HG02938 (cell line): ENCODE data around the gene CDKN2B-AS1.
"Not testable (repeated sequence)": the region's sequence is repeated elsewhere in the genome, so short reads cannot be mapped to it uniquely, and the experiment has no call there.

ENCODE experiments used
- ATAC-seq: cut with Tn5 transposase; IDR thresholded peaks from one replicate; pipeline ENCODE4 v1.9.1; 2021; ENCODE audit warnings: mild to moderate bottlenecking, moderate library complexity; ENCODE audit not compliant: unreplicated experiment

Gene CDKN2B-AS1

DNA sequence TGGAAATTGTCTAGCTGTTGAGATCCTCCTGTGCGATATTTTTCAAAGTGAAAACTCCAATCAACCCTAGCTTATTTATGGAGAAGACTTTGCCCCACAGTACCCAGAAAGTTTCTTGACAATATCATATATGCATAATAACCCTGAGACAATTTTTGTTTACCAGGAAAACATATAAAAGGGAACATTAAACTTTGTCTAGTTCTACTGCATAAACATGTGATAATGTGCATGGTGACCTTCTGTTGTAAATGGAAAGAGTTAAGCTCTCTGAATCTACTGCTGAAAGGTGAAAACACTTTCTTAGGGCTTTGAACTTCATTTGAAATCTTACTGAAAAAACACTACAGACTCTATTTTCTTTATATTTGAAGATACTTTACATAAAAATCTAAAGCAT lies 46.8 kb downstream of the CDKN2B-AS1 start:
- ATAC-seq = no peak

GRCh38 chr9:22041775-22042174 lies 47.2 kb downstream of the CDKN2B-AS1 start:
- ATAC-seq = no peak

DNA sequence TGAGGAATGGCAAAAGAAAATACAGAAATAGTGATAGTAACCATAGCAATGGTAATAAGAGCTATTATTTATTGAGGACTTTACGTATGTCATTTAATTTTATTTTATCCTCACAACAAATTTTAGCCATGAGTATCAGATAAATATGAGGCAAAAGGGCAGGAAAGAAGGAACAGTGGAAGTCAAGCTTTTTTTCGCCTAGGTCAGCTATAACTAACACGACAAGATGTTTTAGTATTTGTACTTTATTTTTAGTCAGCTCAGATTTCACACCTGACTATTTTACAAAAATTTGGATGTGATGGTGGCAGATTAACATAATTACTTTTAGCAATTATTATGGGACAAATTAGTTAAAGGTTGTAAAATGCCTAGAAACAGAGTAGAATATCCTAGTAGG lies 49.3 kb downstream of the CDKN2B-AS1 start:
- ATAC-seq = no peak

DNA sequence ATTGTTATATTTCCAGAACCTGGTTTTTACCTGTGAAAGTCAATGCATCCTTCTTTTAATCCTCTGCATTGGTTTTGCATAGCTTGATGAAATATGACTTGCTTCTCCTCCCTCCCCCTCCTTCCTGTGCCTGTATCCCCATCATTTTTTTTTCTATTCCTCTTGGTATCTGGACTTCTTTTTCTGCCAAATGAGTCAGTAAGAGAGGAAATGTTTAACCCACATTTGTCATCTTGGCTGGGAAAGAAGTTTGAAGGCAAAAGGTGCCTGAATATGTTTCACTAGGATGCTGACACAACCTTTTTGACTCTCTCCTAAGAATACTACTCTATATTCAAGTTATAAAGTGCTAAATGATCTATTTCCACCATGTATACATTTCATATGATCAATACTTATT lies 50.0 kb downstream of the CDKN2B-AS1 start:
- ATAC-seq = no peak

DNA sequence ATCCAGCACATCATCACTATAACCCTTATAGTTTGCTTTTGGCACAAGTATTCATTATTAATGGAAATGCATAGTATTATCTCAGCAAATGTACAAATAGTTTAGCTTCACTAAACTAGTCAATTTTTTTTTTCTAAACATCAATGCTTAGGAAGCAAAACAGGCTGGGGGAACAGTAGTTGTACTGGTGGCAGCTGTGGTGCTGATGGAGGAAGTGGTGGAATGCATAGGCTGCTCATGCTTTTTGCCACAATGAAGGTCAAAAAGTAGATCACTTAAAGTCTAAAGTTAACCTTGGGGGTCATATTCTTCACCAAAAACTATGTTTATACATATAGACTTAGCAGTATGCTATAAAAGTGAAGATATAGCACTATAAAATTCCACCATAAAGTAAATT lies 50.8 kb downstream of the CDKN2B-AS1 start:
- no peak for ATAC-seq

- no peak for ATAC-seq
Observed at GRCh38 chr9:22046243-22046885, 51.8 kb downstream of the CDKN2B-AS1 start.

DNA sequence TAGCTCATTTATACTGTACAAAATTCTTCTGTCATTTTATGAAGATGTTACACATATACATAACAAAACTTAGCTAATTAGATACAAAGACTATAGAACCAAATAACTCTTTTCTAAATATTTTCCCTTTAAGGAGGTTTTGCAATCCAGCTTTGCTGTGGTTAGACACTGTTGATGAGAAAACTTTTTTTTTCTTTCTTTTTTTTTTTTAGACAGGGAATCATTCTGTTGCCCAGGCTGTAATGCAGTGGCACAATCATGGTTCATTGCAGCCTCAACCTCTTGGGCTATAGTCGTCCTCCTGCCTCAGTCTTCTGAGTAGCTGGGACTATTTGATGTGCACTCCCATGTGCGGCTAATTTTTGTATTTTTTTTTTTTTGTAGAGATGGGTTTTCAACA lies 53.0 kb downstream of the CDKN2B-AS1 start:
- no peak for ATAC-seq

DNA sequence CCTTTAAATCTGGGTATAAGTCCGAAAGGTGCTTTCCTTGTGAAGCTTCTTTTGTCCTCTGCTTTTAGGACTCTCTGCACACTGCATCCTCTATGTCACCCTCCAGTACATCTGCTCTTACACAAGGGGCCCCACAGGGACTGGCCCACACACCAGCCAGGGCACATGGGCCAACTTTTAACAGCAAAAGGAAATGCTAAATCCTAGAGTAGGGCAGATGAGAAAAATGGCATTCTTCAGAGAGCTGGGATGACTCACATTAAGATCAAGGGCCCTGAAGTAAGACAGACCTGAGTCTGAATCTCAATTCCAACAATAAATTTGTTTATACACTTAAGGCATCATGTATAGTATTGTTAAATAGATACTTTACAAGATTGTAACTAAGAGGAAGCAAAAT lies 54.8 kb downstream of the CDKN2B-AS1 start:
- no peak for ATAC-seq

- peak; percentile 88 for ATAC-seq
Observed at GRCh38 chr9:22050924-22051323, 56.3 kb downstream of the CDKN2B-AS1 start.

DNA sequence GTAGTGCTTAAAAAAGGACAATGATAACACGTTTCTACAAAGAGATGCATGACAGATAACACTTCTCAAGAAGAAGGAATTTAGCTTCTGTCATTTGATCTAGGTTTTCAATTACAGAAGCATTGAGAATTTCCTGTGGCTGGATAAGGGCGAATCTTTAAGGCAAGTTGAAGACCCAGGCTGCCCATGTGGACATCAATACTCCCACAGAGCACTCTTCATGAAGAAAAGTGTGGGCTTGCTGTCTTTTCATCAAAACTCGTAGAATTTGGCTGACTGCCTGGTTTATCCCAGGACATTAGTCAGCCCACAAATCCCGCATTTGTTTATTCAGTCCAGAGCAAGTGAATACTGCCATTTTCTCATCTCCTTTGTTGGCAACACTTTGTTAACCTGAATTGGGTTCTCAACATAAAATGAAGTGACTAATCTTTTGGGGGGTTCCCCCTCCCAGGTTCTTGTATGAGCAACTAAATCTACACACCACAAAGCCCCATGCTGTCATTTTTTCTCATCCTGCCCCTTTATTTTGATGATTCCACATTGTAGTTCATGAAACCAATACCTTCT lies 57.9 kb downstream of the CDKN2B-AS1 start:
- peak; percentile 55 for ATAC-seq

DNA sequence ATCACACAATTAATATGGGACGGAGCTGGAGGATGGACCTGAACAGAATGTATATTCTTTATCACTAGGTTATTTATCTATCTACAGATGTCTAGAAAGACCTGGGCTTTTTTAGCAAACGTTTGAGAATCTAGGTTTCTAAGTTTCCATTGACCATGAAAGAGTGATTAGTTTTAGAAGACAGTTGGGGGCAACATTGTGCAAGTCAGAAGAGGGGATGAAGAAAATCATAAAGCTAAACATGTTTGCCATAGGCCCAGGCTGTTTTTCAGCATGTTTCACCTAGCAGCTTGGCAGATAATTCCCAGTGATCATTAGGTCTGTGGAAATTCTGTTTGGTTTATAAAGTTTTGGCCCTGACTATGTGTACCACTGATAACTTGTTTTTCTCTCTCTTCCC lies 58.6 kb downstream of the CDKN2B-AS1 start:
- ATAC-seq = no peak

- ATAC-seq = no peak
Observed at GRCh38 chr9:22054076-22054475, 59.5 kb downstream of the CDKN2B-AS1 start.

DNA sequence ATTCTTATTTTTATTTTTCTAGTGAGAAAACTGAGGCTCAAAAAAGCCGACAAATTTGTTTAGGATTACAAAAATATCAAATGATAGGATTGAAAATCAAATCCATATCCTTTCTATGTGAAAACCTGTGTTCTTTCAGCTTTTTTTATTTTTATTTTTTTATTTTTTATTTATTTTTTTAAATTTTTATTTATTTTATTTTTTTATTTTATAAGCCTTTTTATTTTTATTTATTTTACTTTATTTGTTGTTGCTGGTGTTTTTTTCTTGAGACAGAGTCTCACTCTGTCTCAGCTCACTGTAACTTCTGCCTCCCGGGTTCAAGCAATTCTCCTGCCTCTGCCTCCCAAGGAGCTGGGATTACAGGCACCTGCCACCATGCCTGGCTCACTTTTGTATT lies 59.9 kb downstream of the CDKN2B-AS1 start:
- ATAC-seq = no peak

DNA sequence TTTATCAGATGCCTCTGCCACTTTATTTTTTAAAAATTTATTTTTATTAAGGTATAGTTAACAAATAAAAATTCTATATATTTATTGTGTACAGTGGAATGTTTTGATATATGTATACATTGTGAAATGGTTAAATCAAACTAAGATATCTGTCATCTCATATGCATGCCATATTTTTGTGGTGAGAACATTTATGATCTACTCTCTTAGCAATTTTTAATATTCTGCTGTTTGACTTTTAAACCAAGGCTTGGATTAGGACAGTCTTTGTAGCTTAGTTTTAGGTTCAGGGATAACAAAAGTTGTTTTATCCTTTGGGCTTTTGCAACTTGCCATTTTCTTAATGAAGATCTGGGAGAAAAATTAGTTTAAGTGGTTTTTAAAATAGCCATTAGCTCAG lies 60.5 kb downstream of the CDKN2B-AS1 start:
- ATAC-seq = no peak

DNA sequence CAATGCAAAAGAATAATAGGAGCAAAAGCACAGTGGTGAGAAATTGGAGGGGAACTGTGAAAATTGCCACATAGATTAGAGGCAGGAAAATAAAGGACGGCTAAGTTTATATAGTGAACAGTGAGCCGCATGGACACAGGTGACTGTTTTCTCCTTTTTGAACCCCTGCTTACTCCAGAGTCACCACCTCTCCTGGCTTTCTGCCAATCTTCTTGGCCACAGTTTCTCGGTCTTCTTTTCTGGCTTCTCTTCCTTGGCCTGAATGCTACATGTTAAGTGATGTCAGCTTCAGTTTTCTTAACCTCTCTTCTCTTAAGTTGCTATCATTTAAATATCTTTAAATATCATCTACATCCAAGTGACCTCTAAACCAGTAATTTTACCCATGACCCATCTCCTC lies 61.8 kb downstream of the CDKN2B-AS1 start:
- ATAC-seq = no peak

DNA sequence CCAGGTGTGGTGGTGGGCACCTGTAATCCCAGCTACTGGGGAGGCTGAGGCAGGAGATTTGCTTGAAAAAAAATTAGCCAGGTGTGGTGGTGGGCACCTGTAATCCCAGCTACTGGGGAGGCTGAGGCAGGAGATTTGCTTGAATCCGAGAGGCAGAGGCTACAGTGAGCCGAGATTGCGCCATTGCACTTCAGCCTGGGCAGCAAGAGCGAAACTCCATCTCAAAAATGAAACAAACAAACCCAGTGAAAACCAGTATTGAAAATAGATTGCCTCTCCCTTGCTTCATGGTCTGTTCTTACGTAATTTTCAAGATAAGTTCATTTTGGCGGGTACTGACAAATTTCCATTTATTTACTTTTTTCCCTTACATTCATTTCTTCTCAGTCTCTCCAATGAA lies 63.4 kb downstream of the CDKN2B-AS1 start:
- not testable (repeated sequence) for ATAC-seq

DNA sequence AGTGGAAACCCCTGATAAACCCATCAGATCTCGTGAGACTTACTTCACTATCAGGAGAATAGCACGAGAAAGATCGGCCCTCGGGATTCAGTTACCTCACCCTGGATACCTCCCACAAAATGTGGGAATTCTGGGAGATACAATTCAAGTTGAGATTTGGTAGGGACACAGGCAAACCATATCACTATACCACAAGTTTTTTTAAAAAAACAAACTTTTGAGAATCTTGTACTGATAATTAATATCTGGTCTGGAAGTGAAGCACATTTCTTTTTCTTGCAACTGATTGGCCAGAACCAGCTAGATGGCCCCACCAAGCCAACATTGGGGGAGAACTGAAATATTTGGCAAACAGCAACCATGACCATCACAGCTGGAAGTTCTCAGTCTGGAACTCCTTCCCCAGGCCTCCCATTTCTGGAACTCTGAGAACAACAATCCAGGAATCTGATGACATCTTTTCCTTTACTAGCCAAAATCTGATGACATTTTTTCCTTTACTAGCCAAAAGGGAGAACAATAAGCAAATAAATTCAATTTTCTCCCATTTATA lies 66.3 kb downstream of the CDKN2B-AS1 start:
- no peak for ATAC-seq

- ATAC-seq = no peak
Observed at GRCh38 chr9:22064957-22065356, 70.4 kb downstream of the CDKN2B-AS1 start.

- ATAC-seq = no peak
Observed at GRCh38 chr9:22065431-22066200, 71.0 kb downstream of the CDKN2B-AS1 start.

DNA sequence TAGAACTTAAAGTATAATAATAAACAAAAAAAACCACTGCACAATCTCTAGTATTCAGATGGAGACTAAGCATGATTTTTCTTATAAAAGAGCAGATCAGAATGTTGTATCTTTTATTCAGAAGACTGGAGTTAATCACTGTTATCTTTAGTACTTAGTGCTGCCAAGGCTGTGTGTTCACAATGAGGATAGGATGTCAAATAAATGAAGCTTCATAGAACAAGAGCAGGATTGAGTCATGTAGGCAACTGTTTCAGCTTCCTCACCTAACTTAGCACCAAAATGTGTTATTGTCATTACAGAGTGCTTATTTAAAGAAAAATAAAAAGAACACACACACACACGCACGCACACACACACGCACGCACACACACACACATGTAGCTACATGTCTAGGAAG lies 72.6 kb downstream of the CDKN2B-AS1 start:
- no peak for ATAC-seq

GRCh38 chr9:22068369-22068768 lies 73.8 kb downstream of the CDKN2B-AS1 start:
- ATAC-seq = no peak

DNA sequence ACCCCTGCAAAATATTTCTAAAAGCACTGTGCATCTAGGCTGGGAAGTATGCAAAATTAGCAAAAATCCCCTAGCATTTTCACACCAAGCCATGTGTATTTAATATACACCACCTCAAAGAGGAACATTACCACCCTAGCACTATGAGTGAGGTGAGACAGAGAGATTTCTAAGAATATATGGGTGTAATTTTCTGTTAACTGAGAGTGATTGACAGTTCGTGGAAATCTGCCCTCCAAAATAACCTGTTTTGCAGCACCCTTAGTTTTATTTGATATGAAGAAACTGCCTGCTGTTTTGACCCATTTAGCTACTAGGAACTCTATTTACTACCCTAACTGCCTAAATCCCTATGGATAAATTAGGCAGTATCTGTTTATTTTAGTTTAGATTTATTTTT lies 78.8 kb downstream of the CDKN2B-AS1 start:
- no peak for ATAC-seq
